ENCODE data around the gene RGL2.

GRCh38 chr6:33271117-33271467, 27.6 kb downstream of the RGL2 start:
- TF ChIP-seq CTCF (conservative IDR thresholded peaks at IDR 0.05; ENCODE audit: low read depth, low read length): no peak
- no peak for TF ChIP-seq EZH2 (IDR thresholded peaks at IDR 0.05; ENCODE audit: borderline replicate concordance, low read depth, low read length, poor library complexity, severe bottlenecking)
